Stimulated activated effector memory CD8-positive, alpha-beta T cell treated with anti-CD3 and anti-CD28 coated beads, Interleukin-12 subunit alpha, Interleukin-12 subunit beta, amount 100 ng/mL, for 72 hours (primary cell): ENCODE measurements around the gene ARHGEF10L.

ENCODE experiments used
- ATAC-seq: fragments of 150-1000 bp; cut with Tn5 transposase; 2 replicates; pipeline ENCODE4 v1.10.0; 2021
- DNase-seq, 2 donors: peaks; one replicate each; pipeline ENCODE4 v3.0.0; 2021 to 2022; ENCODE audit warnings: low spot score in 2 of 2
- H3K27ac Mint-ChIP-seq: one replicate; pipeline ENCODE4 v1.8.0; 2022; ENCODE audit warnings: mild to moderate bottlenecking, mixed read lengths
- H3K36me3 Mint-ChIP-seq: one replicate; pipeline ENCODE4 v1.8.0; 2022; ENCODE audit warnings: mild to moderate bottlenecking, mixed read lengths
- H3K4me1 Mint-ChIP-seq: one replicate; pipeline ENCODE4 v1.8.0; 2022; ENCODE audit warnings: mixed read lengths
- H3K4me3 Mint-ChIP-seq: one replicate; pipeline ENCODE4 v1.8.0; 2022; ENCODE audit warnings: mild to moderate bottlenecking, mixed read lengths
- H3K9me3 Mint-ChIP-seq: one replicate; pipeline ENCODE4 v1.8.0; 2022; ENCODE audit warnings: mixed read lengths

ARHGEF10L gene

DNA sequence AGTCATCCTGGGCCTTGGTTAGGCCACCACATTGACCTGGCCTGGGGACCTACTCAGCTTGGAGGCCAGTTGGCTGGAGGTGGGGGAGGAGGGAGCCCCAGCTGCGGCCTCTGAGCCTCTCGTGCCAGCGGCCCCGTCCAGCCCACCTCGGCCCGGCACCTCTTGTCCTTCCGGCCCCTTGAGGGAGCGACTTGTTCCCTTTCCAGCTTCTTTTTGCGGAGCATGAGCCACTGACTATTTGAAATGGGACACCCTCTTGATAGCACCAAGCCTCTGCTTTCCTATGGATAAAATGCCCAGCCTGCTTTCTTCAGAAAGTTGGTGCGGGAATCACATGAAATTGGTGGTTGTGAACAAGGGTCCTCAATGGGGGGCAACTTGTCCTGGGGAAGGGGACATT, 24.7 kb upstream of the ARHGEF10L start:
- Mint-ChIP-seq H3K4me3 (no peak overlapping the region), H3K4me1 (no peaks in the 10 kb centered on the region), H3K9me3 (no peaks in the 10 kb centered on the region), H3K36me3 (no peaks in the 10 kb centered on the region), H3K27ac (no peak overlapping the region)
- no peak for DNase-seq
- ATAC-seq, result no peak

- ATAC-seq (no peak), DNase-seq (no peak)
- Mint-ChIP-seq H3K4me3 (no peak overlapping the region), H3K27ac (no peak overlapping the region), H3K36me3 (no peaks in the 10 kb centered on the region), H3K9me3 (no peaks in the 10 kb centered on the region), H3K4me1 (no peaks in the 10 kb centered on the region)
Measured at GRCh38 chr1:17515902-17516301, 23.6 kb upstream of the ARHGEF10L start.

DNA sequence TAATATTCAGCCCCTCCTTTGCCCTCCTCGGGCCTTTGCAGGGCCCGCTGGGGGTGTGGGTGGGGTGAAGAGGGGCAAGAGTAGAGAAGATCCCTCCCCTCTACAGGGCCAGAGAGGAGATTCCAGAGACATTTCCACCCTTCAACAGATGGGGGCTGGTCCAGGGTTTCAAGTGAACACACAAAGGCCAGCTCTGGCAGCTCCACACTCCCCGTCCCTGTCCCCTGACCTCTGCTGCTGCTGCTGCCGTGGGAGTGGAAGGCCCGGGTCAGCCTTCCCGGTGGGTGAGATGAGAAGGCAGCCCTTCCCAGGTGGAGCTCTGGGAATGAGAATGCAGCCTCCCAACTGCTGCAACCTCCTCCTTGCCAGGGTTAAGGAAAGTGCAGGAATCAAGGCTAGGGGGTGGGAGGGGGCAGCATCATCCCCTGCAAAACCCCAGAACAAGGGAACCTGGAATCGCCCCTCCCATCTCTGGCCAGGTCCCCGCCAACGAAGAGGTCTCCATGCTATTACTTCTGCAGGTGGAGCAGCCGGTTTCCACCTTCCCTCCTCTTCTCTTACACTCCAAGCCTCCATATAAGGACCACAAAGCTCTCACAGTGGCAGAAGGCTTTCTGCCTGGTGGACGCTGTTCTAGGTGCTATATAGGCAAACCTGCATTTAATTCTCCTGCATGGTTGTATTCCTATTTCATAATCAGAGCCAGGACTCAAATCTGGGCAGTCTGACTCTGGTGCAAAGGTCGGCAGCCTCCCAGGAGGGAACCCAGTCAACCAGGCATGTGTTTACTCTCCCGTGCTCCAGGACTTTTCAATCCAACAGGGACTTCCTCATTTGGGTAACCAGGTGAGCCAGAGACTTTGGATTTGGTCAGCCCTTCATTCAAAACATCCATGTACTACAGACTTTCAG, 22.9 kb upstream of the ARHGEF10L start:
- Mint-ChIP-seq H3K4me3 (no peak overlapping the region), H3K9me3 (no peaks in the 10 kb centered on the region), H3K4me1 (no peaks in the 10 kb centered on the region), H3K36me3 (no peaks in the 10 kb centered on the region), H3K27ac (no peak overlapping the region)
- DNase-seq (no peak), ATAC-seq (no peak)

DNA sequence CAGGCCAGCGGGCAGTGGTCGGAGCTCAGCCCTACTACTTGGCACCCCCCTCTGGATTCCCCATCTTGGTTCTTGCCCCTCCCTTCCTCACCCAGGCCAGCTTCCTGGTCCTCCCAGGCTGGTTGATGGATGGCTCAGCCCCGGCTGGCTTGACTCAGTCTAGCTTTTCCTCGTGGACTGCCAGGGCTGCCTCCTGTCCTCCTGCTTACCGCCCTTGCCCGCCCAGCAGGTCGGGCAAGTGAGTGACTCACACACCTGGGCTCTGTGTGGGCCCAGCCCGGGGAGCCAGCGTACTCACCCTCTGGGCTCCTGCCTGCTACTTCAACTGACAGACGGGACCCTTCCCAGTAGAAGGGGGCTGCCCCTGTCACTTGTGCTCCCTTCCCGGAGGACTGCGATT, 19.5 kb upstream of the ARHGEF10L start:
- no peak overlapping the region for H3K4me3 Mint-ChIP-seq
- DNase-seq (no peak), ATAC-seq (no peak)
- no peaks in the 10 kb centered on the region for H3K4me1 Mint-ChIP-seq
- no peaks in the 10 kb centered on the region for H3K36me3 Mint-ChIP-seq
- H3K27ac Mint-ChIP-seq, result no peak overlapping the region
- H3K9me3 Mint-ChIP-seq, result no peaks in the 10 kb centered on the region

- H3K4me3 Mint-ChIP-seq, result no peak overlapping the region
- no peaks in the 10 kb centered on the region for H3K36me3 Mint-ChIP-seq
- DNase-seq, result no peak
- H3K9me3 Mint-ChIP-seq, result no peaks in the 10 kb centered on the region
- no peak overlapping the region for H3K27ac Mint-ChIP-seq
- H3K4me1 Mint-ChIP-seq, result no peaks in the 10 kb centered on the region
- ATAC-seq, result no peak
Measured at GRCh38 chr1:17520473-17521319, 18.8 kb upstream of the ARHGEF10L start.

- ATAC-seq (no peak), DNase-seq (no peak)
- H3K4me3 Mint-ChIP-seq, result no peak overlapping the region
- no peak overlapping the region for H3K27ac Mint-ChIP-seq
- no peaks in the 10 kb centered on the region for H3K36me3 Mint-ChIP-seq
- H3K9me3 Mint-ChIP-seq, result no peaks in the 10 kb centered on the region
- H3K4me1 Mint-ChIP-seq, result no peaks in the 10 kb centered on the region
Measured at GRCh38 chr1:17521946-17522612, 17.4 kb upstream of the ARHGEF10L start.

DNA sequence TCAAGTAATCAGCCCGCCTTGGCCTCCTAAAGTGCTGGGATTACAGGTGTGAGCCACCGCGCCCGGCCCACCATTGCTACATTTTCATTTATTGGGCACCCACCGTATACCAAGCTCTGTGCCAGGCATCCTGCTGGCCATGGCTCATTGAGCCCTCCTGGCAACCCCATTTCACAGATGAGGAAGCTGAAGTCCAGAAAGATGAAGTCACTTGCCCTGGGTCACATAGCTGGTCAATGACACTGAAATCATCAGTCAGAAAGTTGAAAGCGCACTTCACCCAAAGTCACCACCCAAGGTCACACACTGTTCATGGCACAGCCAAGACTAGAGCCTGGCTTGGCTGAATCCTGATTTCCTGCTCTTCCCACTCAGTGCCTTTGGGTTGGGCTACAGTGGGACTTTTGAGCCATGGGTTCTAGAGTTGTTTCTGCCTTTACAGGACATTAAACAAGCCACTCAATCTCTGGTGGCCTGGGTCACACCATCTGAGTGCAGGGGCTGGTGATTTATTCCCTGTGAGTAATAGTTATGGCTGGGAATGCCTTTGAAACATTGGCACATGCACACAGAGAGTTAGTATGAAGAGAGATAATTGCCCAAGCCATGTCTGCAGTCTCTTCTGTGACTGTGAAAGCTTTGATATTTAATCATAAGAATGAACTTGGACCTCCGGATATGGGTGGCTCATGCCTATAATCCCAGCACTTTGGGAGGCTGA, 16.0 kb upstream of the ARHGEF10L start:
- no peak for DNase-seq
- H3K9me3 Mint-ChIP-seq, result no peaks in the 10 kb centered on the region

DNA sequence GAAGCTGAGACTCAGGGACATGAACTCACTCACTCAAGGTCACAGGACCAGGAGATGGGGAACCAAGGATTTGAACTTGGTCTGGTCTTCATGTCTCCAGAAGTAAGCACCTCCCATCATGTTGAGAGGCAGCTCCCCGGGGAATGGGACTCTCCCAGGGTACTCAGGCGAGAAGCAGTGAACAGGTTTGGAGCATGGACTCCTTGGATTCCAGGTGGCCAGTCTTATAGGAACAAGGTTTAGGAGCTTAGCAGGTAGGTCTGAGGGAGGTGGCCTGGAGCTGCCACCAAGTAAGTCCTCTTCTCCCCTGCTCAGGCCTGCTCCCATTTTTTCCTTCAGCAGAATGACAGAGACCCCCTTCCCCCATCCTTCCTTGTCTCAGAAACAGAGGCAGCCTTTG, 14.9 kb upstream of the ARHGEF10L start:
- no peak overlapping the region for H3K4me3 Mint-ChIP-seq
- H3K36me3 Mint-ChIP-seq, result no peaks in the 10 kb centered on the region
- DNase-seq, result no peak
- H3K27ac Mint-ChIP-seq, result no peak overlapping the region
- H3K9me3 Mint-ChIP-seq, result no peaks in the 10 kb centered on the region
- H3K4me1 Mint-ChIP-seq, result no peaks in the 10 kb centered on the region
- ATAC-seq, result no peak

More for the DNA sequence above, 16.0 kb upstream of the ARHGEF10L start:
- no peaks in the 10 kb centered on the region for H3K36me3 Mint-ChIP-seq
- H3K4me1 Mint-ChIP-seq, result no peaks in the 10 kb centered on the region
- H3K4me3 Mint-ChIP-seq, result no peak overlapping the region
- no peak overlapping the region for H3K27ac Mint-ChIP-seq
- no peak for ATAC-seq

- H3K4me1 Mint-ChIP-seq, result no peaks in the 10 kb centered on the region
Measured at GRCh38 chr1:17525996-17526686, 13.4 kb upstream of the ARHGEF10L start.

GRCh38 chr1:17527036-17527914, 12.2 kb upstream of the ARHGEF10L start:
- Mint-ChIP-seq H3K9me3 (no peaks in the 10 kb centered on the region), H3K27ac (no peak overlapping the region)

More at GRCh38 chr1:17525996-17526686, 13.4 kb upstream of the ARHGEF10L start:
- no peak overlapping the region for H3K27ac Mint-ChIP-seq
- ATAC-seq (no peak), DNase-seq (no peak)
- no peaks in the 10 kb centered on the region for H3K36me3 Mint-ChIP-seq
- H3K9me3 Mint-ChIP-seq, result no peaks in the 10 kb centered on the region
- H3K4me3 Mint-ChIP-seq, result no peak overlapping the region

GRCh38 chr1:17529381-17529780, 10.1 kb upstream of the ARHGEF10L start:
- Mint-ChIP-seq H3K4me1 (no peaks in the 10 kb centered on the region), H3K27ac (no peak overlapping the region), H3K9me3 (no peaks in the 10 kb centered on the region), H3K4me3 (no peak overlapping the region), H3K36me3 (no peaks in the 10 kb centered on the region)
- DNase-seq, result no peak
- no peak for ATAC-seq

More at GRCh38 chr1:17527036-17527914, 12.2 kb upstream of the ARHGEF10L start:
- DNase-seq (no peak), ATAC-seq (no peak)
- Mint-ChIP-seq H3K4me3 (no peak overlapping the region), H3K4me1 (no peaks in the 10 kb centered on the region), H3K36me3 (no peaks in the 10 kb centered on the region)

DNA sequence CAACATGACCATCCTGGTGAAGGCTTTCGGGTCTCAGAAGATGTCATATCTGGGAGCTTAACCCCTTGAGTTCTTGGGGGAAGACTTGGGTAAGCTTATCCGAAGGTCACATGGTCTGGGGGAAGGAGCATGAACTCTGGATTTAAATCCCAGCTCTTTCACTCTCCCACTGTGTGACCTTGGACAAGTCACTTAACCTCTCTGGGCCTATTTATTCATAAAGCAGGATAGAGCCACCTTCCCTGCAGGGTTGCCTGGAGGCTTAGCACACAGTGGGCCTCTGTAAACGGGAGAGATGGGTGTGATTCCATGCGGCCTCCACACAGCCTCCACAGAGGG, 8.2 kb upstream of the ARHGEF10L start:
- no peaks in the 10 kb centered on the region for H3K9me3 Mint-ChIP-seq
- ATAC-seq (no peak), DNase-seq (no peak)
- H3K36me3 Mint-ChIP-seq, result peaks cover 5% of the 10 kb centered on the region
- no peaks in the 10 kb centered on the region for H3K4me1 Mint-ChIP-seq
- no peak overlapping the region for H3K4me3 Mint-ChIP-seq
- no peak overlapping the region for H3K27ac Mint-ChIP-seq

DNA sequence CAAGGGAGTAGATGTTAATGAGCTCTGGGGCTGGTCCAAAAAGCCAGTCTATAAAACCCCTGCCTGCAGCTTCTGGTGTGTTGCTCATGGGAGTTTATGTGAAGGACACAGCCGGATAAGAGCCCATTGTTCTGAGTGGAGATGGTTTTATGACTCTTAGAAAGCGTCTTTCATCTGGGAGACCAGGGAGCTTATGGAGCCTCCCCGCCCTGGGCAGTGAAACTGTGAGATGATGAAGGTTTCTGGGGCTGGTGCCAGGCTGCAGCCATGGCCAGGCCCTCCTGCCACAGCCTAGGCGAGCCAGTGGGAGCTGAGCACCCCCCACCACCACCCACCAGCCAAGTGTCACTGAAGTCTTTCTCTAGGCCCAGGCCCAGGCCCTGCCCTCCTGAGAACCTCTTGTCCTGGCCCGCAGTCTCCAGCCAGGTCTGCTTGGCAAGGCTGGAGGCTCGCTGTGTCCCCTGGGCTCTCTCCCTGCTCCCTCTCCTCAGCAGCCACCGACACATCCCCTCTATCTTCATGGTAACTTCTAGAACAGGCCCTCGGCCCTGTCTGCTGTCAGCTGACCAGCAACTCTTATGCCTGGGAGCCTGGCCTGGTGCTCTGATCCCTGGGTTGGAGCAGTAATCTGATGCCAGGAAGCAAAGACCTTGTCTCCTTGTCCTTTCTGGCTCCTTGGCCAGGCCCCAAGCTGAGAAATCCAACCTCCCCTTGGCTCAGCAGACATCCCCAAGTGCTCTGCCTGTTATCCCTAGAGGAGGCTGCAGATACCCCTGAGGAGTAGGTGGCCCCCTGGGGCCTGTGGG, 7.6 kb upstream of the ARHGEF10L start:
- no peaks in the 10 kb centered on the region for H3K4me1 Mint-ChIP-seq
- H3K27ac Mint-ChIP-seq, result no peak overlapping the region
- H3K36me3 Mint-ChIP-seq, result peaks cover 5% of the 10 kb centered on the region
- H3K4me3 Mint-ChIP-seq, result no peak overlapping the region
- H3K9me3 Mint-ChIP-seq, result no peaks in the 10 kb centered on the region
- ATAC-seq (no peak), DNase-seq (no peak)
